GM10847 (cell line): Measurements from ENCODE around the gene NRG2.

Source experiments
- POLR2A ChIP-seq: IDR thresholded peaks from 2 replicates; pipeline ENCODE4 v1.6.1; 2011; ENCODE audit not compliant: insufficient read length; ENCODE audit errors: extremely low read depth

NRG2 gene

DNA sequence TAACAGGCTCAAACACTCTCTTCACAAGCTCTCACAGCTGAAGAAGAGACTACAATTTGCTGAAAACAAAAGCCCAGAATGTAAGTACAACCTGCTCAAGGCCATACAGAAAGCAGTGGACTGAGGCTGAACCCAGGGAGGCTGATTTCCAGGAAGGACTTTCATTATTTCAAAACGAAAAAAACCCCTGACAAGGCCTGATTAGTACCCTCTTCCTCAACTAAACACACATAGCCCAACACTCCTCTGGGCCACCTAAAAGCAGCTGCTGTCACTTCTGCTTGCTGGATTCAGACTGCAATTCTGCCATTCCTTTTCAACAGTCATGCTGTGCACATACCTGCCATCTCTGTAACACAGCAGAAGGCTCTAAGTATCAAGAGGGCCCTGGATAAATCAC is 18.2 kb downstream of the NRG2 start:
- no peak for TF ChIP-seq POLR2A

DNA sequence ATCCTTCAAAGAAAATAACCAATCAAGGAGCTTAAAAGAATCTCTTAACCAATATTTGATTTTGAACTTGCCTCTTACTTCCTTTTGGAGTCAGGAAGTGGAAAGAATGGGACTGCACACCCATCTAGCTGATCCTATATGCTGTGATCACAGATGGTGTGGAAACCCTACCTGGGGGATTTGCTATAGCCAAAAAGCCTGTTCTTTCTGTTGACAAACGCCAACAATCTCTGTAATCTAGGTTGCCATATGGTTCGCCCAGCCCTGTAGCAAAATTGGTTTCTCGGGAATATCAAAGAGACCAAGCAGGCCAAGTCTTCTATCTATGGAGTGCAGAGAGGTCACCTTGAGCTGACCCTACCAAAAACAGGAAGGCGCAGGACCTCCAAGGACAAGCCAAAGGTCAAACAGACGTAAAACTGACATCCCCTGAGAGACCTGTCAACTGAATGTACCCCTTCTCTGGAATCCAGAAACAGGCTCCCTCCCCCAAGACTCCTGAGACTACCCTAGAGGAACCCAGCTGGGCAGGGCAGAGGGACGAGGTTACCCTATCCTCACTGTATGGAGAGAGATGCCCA is 19.4 kb downstream of the NRG2 start:
- no peak for TF ChIP-seq POLR2A

DNA sequence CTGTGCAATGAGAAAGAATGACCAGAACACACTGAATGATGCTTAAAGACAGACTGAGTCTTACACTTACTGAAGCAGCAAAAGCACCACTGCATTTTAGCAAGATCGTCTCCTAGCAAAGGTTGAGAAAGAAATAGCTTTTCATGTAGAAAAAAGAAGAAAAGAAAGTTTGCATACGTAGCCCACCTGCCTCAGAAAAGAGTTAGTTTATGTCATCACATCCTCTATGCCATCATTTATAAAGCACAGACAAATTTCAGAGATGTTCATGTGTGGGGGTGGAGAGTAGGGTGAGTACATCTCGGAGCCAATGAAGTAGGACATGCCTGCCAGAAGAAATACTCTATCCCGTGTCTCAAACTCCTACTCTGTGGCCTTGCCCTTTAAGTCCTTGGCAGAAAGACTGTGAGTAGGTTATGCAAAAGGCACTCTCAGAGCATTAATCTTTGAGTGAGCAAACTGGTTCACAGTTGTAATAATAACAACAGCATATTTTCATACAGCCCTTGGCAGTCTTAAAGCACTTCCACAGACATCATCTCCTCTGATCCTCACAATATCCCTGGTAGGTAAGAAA is 22.4 kb downstream of the NRG2 start:
- no peak for TF ChIP-seq POLR2A

DNA sequence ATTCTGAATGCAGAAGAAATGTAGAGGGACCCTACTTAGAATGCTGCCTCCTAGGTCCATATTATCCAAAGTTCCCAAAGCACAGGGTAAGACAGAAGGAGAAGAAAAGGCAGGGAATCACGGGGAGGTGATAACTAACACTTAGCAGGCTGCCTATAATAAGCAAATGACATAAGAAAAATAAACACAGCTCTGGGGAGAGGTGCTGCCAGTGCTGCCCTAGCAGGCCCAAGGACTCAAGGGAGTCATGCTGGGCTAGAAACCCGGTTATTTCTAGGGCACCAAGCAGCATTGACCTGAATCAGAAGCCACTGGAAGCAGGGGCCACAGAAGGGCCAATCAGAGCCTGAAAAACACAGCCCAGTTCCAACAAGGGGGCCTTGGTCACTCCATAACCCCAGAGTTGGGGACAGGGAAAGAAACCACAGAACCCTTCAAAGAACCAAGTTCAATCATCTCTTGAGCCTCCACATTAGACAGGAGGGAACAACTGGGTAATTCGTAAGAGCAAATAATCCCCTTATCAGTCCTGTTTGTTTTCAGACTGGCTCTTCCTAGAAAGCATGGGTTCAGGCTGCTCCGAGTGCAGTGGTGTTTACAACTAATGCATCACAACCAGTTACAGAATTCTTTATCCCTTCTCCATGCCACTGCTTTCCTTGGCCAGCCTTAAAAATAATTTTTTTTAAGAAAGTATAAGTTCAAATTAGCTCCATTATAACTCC is 24.0 kb downstream of the NRG2 start:
- no peak for TF ChIP-seq POLR2A

DNA sequence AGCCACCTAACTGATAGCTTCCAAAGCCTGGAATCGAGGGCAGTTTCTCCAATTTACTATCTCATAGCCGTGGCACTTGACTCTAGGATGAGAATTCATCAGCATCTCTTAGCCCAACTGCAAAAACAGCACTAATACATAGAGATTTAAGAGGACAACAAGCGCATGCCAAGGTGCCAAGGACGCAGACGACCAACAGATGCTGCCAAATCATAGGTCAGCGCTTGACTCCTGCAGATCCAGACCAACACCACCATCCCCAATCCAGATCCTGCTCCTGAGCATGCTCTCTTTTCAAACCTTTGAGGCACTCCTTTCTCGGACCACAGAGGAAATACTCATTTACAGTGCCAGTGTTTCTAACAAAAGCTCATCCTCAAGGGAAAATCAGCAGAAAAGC is 24.6 kb downstream of the NRG2 start:
- no peak for TF ChIP-seq POLR2A

DNA sequence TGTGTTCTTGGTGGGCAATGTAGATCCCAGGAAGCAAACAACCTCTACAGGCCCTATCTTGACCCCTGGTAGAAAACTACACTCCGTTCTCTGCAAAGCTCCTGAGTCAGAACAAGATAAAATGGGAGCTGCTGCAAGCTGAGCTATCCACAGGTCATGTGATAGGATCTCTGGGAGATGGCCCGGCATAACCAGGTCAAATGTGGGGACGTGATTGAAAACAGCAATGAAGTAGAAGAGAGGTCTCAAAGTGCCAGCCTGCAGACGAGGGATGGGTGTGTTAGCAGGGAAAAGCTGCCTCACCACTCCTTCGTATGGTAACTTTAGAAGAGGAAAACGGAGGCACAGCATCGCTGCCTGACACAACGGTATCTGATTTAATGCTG is 25.0 kb downstream of the NRG2 start:
- no peak for TF ChIP-seq POLR2A

DNA sequence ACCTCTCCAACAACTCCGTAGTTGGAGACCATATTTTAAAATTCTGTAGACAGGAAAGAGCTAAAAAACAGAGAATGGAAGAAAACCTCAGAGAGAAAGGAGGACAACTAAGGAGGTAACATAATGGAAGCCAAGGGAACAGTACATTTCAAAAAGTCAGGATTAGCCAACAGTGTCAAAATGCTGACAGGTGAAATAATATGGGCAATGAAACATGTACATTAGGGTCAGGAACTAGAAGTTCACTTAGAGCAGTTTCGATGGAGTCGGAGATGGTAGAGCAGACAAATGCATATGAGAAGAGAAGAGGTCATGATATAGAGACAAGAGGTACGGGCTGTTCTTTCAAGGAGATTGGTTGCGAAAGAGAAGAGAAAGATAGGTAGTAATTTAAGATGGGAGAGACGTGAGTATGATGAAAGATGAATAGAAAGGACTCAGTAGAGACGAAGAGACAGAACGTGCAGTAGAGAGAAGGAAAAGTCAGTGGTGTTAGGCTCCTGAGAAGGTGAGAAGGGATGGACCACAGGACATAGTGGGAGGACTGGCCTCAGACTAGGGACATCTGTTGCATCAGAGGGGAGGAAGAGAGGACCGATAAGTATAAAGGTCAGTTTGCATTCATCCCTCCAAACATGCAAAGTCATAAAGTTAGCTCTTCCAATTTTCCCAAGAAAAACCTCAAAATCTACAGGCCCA is 25.6 kb downstream of the NRG2 start:
- TF ChIP-seq POLR2A, result no peak

DNA sequence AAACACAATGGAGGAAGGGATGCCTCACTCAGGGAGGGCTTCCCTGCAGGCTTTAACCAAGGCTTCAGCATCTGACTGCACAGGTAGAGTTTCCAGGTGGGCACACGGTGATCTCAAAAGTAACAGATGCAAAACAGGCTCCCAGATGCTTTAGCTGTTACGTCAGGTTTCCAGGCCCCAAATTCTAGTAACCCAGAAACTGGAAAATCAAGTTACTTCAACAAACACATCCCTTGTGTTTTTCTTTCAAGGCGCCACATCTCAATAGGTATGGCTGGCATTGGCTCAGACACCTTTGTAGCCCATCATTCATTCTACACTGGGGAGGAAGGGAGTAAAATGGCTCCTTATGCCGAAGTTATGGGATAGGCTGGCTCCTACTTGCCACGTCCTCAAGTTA is 27.4 kb downstream of the NRG2 start:
- no peak for TF ChIP-seq POLR2A

DNA sequence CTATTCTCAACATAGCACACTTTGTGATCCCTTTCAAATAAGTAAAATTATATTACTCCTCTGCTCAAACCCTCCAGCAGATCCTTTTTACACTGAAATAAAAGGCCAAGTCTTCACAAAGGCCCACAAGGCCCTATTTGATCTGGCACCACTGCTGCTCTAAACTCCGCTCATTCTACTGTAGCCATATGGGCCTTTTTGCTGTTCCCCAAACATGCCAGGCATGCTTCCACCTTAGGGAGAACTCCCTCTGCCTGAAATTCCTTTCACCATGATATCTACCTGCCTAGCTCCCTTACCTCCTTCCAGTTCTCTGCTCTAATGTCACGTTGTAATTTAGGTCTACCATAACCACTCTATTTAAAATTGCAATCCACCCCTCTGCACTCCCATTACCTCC is 28.3 kb downstream of the NRG2 start:
- no peak for TF ChIP-seq POLR2A

DNA sequence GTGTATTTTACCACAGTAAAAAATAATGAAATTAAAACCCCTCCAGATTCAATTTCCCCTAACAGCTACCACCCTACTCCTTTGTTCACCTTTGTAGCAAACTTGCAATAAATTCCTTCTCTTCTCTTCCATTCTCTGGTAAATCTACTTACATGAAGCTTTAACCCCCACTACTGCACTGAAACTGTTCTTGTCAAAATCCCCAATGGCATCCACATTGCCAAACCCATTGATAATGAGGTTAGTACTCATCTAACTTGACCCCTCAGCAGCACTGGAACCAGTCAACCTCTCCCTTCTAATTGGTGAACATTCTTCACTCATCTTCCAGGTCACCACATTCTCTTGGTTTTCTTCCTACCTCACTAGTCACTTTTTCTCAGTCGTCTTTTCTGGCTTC is 29.6 kb downstream of the NRG2 start:
- no peak for TF ChIP-seq POLR2A

DNA sequence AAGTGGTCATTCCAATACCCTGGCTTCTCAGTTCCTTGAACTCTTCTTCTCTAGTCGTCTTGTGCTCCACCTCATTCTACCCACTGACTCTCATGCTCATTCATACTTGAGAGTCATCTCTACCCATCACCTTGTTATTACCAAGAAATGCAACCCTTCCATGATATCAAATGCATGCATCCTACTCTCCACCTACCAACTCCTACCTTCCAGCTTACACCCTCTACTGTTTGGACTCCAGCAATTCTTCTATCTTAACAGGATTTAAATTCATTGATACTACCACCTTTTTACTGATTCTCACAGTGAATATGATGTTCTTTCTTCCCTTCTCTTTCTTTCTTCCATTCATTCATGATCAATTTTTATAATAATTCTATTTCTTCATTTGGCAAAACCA is 30.7 kb downstream of the NRG2 start:
- no peak for TF ChIP-seq POLR2A

DNA sequence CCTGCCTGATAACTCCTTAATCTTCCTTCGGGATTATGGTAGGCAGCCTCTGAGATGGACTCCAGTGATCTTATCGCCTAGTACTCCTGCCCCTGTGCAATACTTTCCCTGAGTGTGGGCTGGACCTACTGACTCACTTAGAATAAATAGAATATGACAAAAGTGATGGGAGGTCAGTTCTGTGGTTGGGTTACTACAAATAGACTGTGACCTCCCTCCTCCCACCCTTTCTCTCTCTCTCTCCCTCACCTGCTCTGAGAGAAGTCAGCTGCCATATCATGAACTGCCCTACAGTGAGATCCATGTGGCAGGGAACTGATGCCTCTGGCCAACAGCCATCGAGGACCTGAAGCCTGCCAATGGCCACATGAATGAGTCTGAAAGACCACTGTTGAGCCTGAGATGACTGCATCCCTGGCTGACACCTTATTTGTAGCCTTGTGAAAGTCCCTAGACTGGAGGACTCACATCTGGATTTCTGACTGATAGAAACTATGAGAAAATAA is 31.7 kb downstream of the NRG2 start:
- no peak for TF ChIP-seq POLR2A

DNA sequence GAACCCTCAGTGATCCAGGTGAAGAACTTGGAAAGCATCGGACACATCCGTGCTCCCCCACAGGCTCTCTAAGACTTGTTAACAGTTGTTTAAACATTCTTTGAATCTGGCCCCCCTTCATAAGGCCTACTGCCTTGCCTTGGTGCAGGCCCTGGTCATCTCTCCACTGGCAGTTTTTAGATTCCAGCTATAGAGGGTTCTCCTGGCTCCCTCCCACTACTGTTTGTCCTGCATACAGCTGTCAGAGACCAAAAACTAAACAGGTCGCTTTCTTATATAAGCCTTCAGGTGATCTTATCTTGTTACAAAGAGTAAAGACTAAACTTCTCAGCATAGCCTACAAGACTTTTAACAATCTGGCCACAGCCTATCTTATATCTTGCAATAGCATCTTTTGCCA is 32.3 kb downstream of the NRG2 start:
- no peak for TF ChIP-seq POLR2A

DNA sequence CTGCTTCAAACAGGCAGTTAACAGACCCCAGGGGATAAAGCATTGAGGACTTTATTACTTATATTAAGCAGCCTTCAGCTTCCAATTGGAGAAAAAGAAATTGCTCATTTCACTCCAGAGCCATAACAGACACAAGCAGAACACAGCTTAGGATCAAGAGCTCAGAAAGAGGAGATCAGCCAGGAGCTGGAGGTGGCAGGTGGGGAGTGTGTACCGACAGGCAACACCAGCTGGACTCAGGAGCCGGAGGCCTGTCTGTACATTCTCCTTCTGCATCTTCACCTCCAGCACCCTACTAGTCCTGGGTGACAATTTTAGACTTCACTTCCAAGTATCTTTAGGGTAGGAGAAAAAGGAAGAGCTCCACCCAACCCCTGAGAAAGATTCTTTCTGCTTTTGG is 35.8 kb downstream of the NRG2 start:
- TF ChIP-seq POLR2A, result no peak

DNA sequence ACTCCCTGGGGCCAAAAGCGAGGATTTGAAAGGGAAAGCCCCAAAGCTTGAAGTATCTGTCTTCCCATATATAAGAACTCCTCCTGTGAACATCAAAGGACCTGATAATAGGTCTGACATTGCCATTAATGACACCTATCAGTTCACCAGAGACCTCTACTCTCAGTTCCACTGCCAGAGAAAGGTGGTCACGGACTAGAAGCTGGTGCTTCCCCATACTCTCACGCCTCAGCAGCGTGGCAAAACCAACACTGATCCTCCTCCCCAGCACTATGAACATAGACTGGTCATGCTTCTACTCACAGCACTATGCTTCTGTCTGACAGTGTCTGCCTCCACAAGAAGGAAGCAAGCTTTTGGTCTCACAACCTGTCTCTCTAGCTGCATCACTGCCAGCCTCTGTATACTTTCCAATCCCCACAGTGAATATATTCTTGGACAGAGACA is 37.9 kb downstream of the NRG2 start:
- no peak for TF ChIP-seq POLR2A

DNA sequence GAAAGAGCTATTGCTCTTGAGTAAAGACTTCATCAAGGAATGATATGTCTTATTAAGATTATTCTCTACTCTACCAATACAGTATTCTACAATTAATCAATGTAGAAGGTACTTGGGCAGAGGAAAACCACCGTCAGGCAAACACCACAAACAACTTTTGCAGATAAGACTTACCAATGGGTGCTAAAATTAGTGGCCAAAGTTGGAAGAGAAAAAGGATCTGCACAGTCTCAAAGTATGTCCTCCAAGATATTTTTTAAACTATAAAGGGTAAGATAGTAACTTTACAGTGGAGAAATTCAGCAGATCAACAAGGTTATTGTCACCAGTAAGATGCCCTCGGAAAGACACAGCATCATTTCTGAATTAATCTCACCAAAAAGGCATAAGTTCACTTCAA is 38.9 kb downstream of the NRG2 start:
- no peak for TF ChIP-seq POLR2A
